HG02571 (cell line): ENCODE data around the gene ERFE.

Source experiments
- ATAC-seq: cut with Tn5 transposase; IDR thresholded peaks from one replicate; pipeline ENCODE4 v1.9.1; 2021; ENCODE audit warnings: mild to moderate bottlenecking, moderate library complexity; ENCODE audit not compliant: unreplicated experiment

The ERFE gene

DNA sequence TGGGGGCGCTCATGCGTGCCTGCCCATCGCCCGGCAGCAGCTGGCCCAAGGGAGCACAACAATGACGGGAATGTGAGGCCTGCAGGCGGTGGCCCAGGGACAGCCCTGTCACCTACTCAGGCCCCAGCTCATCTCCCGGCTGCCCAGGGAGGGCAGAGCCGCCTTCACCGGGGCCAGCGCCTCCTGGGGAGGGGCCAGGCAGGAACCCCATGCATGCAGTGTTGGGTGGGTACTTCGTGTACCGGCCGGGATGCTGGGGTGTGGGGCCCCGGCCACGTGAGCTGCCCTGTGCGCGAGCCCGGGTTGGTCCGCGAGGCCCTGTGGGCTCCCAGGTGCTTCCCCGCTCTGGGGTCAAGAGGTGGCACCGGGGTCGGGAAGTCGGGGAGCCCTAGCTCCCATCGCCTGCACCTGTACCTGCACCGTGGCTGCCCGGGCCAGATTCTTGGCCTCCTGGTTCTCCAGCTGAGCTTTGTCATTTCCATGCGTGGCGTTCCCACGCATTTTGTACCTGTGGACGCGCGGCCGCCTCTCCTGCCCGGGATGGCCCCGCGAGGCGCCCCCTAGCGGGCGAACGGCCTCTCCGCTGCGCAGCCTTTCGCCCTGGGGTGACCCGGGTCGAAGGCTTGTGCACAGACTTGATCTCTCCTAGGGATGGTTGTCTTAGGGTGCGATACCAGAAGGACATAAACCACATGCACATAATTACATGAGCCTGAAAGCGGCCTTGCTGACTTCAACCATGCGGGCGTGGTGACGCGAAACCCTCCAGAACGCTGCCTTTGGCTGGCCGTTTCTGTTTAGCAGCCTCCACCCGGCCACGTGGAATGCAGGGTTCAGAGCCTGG, 19.4 kb upstream of the ERFE start:
- ATAC-seq: no peak

DNA sequence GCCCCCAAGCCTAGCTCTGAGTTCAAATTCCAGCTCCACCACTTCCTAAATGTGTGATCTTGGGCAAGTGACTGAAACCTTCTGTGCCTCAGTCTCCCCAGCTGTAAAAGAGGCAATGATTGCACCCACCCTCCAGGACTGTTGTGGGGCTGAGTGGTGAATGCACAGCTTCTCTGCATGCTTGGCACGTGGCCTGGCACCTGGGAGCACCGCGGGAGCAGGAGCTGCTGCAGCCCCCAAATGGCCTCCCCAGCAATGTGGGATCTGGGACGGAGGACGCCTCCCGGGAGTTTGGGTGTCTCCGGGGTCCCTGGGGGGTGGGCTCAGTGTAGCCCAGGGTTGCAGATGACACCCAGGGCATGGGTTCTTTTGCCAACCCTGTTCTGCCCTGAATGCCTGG, 18.7 kb upstream of the ERFE start:
- ATAC-seq: no peak

DNA sequence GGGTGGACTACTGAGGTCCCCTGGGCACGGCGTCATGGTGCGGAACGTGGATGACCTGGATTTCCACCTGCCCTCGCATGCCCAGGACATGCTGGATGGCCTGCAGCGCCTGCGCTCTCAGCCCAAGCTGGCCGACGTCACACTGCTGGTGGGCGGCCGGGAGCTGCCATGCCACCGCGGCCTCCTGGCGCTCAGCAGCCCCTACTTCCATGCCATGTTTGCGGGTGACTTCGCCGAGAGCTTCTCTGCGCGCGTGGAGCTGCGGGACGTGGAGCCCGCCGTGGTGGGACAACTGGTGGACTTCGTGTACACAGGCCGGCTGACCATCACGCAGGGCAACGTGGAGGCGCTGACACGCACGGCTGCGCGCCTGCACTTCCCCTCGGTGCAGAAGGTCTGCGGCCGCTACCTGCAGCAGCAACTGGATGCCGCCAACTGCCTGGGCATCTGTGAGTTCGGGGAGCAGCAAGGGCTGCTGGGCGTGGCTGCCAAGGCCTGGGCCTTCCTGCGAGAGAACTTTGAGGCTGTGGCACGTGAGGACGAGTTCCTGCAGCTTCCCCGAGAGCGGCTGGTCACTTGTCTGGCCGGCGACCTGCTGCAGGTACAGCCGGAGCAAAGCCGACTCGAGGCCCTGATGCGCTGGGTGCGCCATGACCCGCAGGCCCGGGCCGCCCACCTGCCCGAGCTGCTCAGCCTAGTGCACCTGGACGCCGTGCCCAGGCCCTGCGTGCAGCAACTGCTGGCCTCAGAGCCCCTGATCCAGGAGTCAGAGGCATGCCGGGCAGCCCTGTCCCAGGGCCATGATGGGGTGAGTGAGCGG, 17.8 kb upstream of the ERFE start:
- no peak for ATAC-seq

DNA sequence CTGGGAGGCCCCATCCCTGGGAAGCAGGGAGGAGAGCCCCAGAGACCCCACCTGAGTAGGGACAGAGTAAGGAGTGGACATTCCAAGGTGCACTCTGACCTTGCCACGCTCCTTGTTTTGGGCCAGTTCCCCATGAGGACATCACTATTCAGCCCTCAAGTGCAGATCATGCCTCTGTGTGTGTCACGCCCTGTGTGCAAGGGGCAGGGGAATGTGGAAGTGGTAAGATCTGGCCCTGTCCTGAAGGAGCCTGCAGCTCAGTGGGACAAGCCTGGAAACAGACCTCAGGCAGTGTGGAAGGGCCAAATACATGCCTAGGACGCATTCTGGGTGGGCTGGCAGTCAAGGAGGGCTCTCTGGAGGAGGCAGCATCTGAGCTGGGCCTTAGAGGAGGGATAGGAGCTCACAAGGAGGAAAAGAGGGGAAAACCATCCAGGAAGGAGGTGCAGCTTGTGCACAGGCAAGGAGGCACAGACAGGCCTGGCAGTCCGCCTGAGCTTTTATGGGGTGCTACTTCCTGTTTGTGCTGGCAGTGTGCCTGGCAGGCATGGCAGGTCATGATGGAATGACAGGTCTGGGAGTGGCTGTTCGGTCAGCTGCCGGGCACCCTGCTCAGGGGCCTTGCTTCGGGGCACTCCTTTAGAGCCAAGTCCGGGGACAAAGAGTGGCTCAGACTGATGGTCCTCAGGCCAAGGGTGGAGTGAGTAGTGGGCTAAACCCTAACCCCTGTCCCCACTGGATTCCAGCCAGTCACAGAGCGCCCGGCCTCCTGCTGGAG, 17.0 kb upstream of the ERFE start:
- no peak for ATAC-seq

DNA sequence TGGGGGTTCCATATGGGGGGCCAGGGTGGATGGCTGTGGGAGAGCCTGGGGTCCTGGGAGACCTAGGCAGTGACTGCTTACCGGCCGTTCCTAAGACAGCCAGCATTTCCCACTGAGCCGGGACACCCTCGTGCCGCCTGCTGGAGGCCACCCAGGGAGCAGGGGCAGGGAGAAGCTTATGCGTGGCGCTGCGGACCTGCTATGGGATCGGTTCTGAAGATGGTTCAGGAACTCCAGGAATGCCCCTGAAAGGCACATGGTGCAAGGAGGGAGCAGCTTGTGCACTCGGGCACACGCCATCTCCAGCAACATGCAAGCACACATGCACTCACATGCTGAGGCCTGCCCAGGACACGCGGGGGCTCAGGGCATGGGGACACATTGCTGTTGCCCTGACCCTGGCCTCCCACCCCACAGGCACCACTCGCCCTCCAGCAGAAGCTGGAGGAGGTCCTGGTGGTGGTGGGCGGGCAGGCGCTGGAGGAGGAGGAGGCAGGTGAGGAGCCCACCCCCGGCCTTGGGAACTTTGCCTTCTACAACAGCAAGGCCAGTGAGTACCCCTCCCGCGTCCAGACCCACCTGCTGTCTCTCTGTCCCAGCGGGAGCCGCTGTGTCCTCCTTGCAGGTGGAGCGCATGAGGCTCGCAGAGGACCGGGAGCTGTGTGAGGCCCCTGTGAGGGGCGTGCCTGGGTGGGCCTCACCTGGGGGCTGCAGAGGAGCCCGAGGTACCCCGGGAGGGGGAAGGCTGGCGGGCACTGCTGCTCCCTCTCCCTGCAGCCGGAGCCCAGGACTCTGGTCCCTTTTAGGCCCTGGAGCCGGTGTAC, 16.2 kb upstream of the ERFE start:
- no peak for ATAC-seq

DNA sequence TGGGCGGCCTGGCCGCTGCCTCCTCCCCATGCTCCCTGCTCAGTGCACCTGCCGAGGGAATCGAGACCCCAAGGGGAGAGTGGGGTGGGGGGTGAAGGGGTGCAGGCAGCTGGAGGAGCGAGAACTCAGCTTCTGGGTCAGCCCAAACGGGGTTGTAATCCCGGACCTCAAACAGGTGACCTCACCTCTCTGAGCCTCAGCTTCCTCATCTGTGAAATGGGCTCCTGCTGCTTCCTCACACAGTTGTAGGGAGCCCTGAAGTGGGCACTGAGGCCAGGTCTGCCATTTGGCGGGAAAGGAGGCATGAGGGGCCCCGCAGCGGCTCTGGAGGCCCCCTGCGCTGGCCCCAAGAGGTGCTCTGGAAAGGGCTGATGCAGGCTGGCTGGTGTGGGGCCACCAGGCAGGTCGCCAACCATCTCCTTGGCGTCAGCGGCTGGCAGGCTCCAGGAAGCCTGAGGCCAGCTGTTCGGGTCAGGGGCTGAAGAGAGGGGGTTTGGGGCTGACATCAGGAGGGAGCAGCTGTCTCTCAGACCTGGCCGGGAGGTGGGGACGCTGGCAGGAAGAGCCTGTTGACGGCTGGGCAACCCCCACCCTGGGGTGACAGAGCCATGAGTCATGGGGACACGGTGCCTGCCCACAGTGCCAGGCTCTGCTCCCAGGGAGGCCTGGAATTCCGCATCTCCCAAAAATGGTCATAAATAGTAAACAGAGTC, 15.4 kb upstream of the ERFE start:
- no peak for ATAC-seq

DNA sequence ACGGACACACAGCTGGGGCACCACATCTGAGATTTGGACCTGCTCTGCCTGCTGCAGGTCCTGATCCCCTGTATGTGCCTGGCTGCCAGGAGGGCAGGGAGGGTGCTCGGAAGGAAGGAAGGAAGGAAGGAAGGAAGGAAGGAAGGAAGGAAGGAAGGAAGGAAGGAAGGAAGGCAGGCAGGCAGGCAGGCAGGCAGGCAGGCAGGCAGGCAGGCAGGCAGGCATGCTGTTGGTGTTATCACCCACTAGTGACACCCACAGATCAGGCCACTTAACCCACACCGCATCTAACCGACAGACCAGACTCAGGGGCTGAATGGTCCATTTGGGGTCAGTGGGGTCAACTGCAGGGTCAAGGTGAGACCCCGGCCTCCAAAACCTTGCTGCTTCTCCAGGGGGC, 14.5 kb upstream of the ERFE start:
- ATAC-seq: no peak

DNA sequence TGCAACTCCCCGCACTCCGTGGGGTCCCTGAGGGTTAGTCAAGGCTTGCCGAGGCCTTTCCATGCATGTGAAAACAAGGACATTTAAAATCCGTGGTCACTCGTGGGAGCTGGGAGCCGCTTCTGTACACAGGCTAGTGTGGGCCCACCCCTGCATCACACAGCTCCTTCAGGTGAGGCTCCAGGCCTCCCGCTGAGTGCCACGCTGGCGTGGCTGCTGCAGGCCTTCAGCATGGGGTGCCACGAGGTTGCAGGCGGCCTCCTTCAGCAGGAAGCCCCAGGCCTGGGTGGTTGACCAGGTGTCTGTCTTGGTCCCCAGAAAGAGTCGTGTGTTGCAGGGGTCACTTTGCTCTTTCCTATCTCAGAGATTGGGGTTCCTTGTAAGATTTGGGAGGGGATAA, 13.7 kb upstream of the ERFE start:
- no peak for ATAC-seq

DNA sequence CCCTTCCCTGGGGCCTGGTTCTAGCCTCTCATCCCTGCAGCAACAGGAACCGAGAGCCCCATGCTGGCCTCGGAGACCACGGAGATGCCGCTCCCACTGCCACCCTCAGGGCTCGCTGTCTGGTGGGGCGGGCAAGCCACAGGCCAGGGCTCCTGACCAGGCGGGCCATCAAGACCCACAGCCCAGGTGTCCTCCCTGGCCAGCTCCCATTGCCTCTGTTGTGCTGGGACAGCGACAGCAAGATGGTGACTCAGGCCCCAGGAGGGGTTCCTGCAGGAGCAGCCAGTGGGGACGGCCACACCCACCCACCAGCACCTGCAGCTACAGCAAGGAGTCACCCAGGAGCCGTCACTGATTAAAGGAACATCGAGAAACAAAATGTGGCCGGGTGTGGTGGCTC, 12.9 kb upstream of the ERFE start:
- no peak for ATAC-seq

DNA sequence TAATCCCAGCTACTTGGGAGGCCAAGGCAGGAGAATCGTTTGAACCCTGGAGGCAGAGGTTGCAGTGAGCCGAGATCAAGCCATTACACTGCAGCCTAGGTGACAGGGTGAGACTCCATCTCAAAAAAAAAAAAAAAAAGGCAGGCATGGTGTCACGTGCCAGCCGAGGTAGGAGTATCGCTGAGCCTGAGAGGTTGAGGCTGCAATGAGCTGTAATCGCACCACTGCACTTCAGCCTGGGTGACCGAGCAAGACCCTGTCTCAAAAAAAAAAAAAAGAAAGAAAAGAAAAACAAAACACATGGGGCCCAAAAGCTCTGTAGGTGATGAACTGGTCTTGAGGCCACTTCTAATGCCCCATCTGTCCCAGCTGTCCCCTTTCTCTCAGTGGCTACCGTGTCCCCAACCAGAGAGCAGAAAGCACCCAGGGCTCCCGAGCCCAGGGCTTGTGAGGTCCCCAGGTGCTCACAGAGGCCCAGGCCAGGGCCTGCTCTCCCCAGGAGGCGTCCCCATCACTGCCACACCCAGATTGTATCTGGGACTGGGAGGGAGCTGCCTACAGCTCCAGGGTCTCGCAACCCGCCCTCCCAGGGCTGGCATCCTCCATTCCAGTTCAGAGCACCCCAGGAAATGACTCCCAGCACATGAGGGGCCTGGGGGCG, 11.8 kb upstream of the ERFE start:
- ATAC-seq: no peak

DNA sequence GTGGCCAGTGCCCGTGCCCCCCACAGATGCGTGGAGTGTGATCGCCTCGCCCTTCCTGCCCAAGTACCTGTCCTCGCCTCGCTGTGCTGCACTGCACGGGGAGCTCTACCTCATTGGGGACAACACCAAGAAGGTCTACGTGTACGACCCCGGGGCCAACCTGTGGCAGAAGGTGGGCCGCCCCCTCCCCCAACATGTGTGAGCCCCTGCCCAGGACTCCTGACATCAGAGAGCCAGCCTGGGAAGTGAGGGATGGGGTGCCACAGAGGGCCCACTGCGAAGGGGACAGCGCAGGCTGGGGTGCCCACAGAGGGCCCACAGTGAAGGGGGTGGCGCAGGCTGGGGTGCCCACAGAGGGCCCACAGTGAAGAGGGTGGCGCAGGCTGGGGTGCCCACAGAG, 9.8 kb upstream of the ERFE start:
- no peak for ATAC-seq

DNA sequence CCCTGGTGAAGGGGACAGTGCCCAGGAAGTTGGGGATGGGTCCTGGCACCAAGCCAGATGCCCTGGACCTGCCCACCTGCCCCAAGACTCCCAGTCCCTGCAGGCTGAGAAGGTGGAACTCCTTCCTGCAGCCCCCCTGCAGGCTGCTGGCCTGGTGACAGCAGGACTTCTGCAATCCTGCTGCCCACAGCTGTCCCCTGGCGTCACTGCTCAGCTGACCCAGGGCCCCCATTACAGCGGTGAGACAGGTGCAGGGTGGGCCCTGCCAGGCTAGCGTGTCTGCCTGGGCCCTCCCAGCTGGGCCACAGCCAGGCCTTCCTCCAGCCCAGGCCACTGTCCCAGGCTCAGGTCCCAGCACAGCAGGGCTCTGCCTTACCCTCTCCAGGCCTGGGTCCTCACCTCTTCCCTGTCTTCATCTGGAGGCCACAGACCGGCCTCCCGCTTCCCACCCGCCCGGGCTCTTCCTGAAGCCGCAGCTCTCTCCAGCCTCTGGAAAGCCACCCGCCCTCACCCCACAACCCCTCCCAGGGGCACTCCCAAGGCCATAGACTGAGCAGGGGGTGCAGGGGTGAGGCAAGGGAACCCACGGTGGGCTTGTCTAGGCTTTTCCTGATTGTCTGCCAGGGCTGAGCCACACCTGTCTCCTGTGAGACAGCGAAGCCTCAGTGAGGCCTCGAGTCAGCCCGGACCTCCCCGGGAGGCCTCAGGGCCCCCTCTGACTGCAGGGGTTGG, 8.8 kb upstream of the ERFE start:
- no peak for ATAC-seq

DNA sequence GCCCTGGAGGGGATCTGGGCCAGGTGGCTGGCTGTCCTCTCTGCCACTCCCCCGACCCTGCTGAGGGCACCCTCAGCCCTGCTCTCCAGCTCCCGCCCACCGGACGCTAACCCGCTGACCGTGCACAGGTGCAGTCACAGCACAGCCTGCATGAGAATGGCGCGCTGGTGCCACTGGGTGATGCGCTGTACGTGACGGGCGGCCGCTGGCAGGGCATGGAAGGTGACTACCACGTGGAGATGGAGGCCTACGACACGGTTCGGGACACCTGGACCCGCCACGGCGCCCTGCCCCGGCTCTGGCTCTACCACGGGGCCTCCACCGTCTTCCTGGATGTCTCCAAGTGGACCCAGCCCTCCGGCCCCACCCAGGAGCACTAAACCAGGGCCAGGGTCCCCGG, 8.1 kb upstream of the ERFE start:
- no peak for ATAC-seq

DNA sequence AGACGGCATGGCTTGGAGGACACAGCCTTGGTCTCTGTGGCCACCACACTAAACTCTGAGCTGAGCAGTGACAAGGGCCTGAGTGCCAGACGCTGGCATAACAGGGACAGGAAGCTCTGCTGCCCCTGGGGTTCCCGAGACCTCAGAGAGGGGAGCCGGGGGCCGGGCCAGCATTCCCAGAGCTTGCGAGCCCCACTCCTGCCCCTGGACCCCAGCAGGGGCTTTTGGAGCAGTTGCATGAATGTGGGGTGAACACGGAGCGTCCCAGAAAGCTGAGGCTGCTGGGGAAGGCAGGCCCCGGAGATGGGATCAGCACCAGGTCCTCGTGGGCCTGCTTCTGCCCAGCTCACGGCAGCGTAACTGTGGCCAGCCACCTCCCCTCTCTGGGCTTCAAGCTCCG, 7.6 kb upstream of the ERFE start:
- ATAC-seq: no peak

DNA sequence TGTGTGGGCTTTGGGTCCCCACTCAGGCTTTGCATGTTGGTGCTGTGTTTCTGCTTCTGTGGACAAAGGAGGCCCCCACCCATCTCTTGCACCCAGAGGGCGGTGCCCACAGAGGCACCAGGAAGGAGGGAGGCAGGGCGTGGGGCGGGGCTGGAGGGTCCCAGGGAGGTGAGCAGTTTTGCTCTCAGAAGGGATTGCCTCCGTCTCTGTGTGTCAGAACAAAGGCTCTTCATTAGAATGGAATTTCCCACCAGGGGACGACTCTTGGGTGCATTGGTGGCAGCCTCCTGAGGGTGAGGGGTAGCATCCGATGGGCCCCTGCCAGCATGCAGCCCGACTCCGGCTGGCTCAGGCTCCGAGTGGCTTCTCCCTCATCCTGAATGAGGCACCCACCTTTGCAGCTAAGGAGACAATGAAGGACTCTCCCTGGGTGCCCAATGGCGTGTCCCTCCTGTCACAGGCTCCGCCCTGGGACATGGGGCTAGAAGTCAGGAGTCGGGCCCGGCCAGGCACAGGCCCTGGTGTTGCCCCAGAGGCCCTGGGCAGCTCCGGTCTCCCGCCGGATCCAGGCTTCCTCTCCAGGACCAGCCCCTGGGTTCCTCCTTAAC, 7.0 kb upstream of the ERFE start:
- no peak for ATAC-seq

DNA sequence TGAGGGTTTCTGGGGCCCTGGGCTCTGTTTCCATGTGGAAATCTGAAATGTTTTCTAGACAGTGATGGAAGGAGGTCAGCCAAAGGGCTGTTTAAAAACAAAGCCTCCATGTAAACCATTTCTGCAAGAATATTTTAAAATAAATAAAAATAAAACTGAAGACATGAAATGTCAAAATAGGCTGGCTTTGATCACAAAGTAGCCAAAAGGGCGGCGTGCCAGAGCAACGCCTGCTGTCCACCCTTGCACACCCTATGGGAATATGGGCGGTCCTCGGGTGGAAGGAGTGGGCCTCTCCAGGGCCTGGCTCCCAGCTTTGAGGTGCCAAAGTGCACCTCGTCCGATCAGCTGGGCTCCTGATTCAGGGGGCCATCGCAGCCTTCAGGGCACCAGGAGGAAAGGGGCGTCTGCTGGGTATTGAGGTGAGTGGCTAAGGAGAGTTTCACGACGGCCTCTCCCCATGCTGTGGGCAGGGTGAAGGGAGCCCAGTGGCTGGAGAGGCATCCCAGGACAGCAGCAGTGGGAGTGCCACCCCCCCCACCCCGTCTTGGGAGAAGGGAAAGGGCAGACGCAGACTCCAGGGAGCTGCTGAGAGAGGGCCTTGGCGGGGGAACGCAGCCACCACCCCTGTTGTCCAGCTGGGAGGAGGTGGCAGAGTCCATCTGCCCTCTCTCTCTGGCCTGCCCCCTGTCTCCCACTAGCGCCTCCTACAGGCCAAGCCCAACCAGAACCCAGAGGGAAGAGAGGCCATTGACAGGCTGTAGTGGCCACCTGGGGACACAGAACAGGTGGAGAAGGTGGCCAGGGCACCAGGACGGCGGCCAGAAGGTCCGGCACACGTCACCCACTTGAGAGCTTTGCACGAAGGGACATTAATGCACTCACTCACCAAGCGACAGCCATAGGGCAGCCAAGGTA, 5.7 kb upstream of the ERFE start:
- ATAC-seq: no peak

DNA sequence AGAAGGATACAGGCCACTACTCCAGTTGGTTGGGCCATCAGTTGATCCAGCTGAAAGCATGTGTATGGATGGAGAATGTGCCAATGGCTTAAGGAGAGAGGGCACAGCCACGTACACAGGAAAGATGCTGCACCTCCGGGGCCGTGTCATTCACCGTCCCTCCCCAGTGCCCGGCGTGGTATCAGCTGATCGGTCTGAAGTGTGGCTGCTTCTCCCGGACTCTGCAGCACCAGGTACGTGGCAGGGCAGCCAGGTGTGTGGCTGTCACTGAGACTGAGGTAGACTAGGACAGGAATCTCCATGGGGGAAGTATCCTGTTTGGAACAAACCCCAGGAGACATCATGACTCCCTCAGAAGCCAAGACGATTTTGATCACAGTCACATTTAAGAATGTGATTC, 4.2 kb upstream of the ERFE start:
- ATAC-seq: no peak
